Lower leg skin (tissue), 4 donors: ENCODE results near the gene TRMT61B. TPM values are rescaled to one million over a fixed set of nuclear protein-coding genes. Genes with fewer than 3 reads are reported as not detected.
A peak's percentile ranks its signal among the peaks of the same experiment; 100 is the strongest.

ENCODE experiments used
- DNase-seq, 2 donors: peaks; one replicate each; pipeline ENCODE4 v3.0.0-alpha.2; 2019; ENCODE audit warnings: low spot score in 2 of 2
- H3K4me3 ChIP-seq: fragments of 200-600 bp; sonication (generic); 2 replicates; pipeline ENCODE4 v1.5.1; 2017; ENCODE audit warnings: mild to moderate bottlenecking, low read depth; ENCODE audit not compliant: poor library complexity, severe bottlenecking
- CTCF ChIP-seq, 3 donors: fragments of 450-650 bp; IDR thresholded peaks; one replicate each; pipeline ENCODE4 v1.5.1; 2016; ENCODE audit warnings: antibody characterized with exemption in 3 of 3, mild to moderate bottlenecking in 3 of 3, moderate library complexity in 2 of 3
- POLR2A ChIP-seq, 2 donors: fragments of 450-650 bp; IDR thresholded peaks; one replicate each; pipeline ENCODE4 v1.6.1; 2016 to 2017; ENCODE audit warnings: antibody characterized with exemption in 2 of 2, mild to moderate bottlenecking in 1 of 2, moderate library complexity in 1 of 2
- WGBS, 2 donors: methylation state at CpG; one replicate each; pipeline ENCODE4 v1.1.5; 2018; 5-methylcytosine and 5-hydroxymethylcytosine counted together
- intact Hi-C: fragments of 100-400 bp; cut with DNase I; formaldehyde crosslinking; loops from one replicate; pipeline ENCODE4 v1.15.0; 2023; ENCODE audit warnings: low total_unique reads
- total RNA-seq, 4 donors: library from RNA; depleted of rRNA; stranded (reverse); fragments of >200 nt; gene quantifications; one replicate each; pipeline ENCODE4 v1.1.0, GENCODE V29; 2016

Gene TRMT61B
- total RNA-seq = 10 to 100 TPM in 2 of 4 donors, 1 to 10 TPM in 2; 7.9 to 19.9 (median 10.2) TPM

DNA sequence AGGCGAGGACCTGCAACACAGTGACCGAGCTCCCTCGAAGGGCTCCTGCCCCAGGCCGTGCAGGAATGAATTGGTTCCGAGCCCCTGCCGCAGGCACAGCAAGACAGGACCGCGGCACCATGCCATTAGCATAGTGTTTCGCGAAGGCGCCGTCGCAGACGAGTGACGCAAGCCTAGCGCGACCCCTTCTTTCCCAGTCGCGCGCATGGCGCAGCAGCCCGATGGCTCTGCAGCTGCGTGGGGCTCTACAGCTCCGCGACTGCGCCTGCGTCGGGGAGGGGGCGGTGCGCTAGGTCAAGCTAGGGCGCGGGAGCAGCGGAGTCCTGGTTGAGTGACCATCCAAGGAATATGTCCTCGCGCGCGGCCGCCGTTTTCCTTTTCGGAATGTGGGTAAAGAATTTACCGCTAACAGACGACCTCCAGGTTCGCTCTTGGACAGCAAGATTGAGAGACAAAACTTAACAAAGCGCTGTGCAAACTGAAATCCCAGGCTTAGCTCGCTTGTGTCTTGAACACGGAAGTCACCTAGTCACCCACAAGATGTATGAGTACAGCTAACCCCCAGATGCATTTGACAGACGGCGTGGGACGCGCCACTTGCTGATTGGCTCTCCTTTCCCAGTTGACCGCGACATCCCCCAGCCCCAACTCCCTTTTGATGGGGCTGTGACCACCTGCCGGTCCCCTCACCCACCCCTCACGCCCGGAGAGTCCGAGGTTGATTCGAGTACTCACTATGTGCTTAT, at the start of gene TRMT61B:
Gene TRMT61B (minus strand): TSS at position 164 of the 746 bp plus-strand sequence. CDS start 32 bp downstream, at position 132.
- DNase-seq = peak; percentile 94 to 99
- WGBS, 2 donors = 1% methylated on average over 43 to 56 of the region's 57 CpGs
- TF ChIP-seq CTCF (IDR thresholded peaks at IDR 0.05) (no peak), POLR2A (IDR thresholded peaks at IDR 0.05) (no peak)
- H3K4me3 ChIP-seq = peak within 1 kb of the TSS; percentile 98
- intact Hi-C loops = no loop called here

DNA sequence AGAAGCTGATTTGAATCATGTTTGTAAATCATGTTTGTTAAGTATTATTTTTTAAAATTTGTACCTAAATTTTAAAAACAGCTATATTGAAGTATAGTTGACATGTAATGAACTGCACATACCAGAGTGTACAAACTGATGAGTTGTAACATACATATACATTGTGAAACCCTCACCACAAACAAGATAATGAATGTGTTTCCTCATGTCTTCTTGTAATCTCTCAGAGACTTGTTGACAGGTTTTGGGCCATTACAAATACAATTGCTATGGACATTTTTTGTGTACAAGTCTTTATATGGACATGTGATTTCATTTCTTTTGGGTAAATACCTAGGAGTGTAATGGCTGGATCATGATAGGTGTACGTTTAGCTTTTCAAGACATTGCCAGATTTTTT, 45.8 kb upstream of the TRMT61B start:
- WGBS, 2 donors = 82 to 91% methylated on average over 1 of the region's 1 CpG
- DNase-seq = no peak

DNA sequence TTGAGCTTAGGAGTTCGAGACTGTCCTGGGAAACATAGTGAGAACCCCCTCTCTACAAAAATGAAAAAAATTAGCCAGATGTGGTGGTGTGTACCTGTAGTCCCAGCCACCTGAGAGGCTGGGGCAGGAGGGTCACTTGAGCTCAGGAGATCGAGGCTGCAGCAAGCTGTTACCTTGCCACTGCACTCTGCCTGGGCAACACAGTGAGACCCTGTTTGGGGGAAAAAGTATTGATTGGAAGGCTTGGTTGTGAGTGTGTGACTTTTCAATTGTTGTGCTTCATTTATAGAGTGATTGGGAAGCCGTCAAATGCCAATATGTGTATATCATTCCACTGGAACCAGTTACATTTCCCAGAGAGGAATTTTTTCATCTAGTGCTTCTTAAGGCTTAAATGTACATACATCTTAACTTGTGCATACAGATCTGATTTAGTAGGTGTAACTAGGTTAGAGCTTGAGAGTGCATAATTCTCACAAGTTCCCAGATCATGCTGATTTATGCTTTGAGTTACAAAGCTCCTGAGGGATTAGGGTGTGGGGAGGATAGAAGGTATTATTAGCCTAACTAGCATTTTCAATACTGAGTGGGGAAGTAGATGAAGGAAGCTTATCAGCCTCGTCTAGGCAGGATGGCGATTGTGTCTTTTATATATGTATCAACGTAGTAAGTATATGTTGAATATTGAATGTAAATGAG, 39.7 kb upstream of the TRMT61B start:
- no peak for DNase-seq
- TF ChIP-seq CTCF (IDR thresholded peaks at IDR 0.05) = no peak
- TF ChIP-seq POLR2A (IDR thresholded peaks at IDR 0.05) = no peak
- no peak overlapping the region for H3K4me3 ChIP-seq
- 85% methylated on average over 6 of the region's 6 CpGs for WGBS, 2 donors
- intact Hi-C loops = no loop called here

More for the DNA sequence above, 45.8 kb upstream of the TRMT61B start:
- no peak for TF ChIP-seq POLR2A (IDR thresholded peaks at IDR 0.05)
- TF ChIP-seq CTCF (IDR thresholded peaks at IDR 0.05) = no peak
- no peak overlapping the region for H3K4me3 ChIP-seq
- intact Hi-C loops = no loop called here

GRCh38 chr2:28908172-28908571, 38.1 kb upstream of the TRMT61B start:
- intact Hi-C loops = no loop called here
- TF ChIP-seq POLR2A (IDR thresholded peaks at IDR 0.05) (no peak), CTCF (IDR thresholded peaks at IDR 0.05) (no peak)
- DNase-seq = no peak
- WGBS, 2 donors = 0% methylated on average over 1 of the region's 1 CpG
- H3K4me3 ChIP-seq = no peak overlapping the region

- 90 to 91% methylated on average over 2 of the region's 2 CpGs for WGBS, 2 donors
- H3K4me3 ChIP-seq = no peak overlapping the region
- intact Hi-C loops = no loop called here
- no peak for DNase-seq
- TF ChIP-seq CTCF (IDR thresholded peaks at IDR 0.05) (no peak), POLR2A (IDR thresholded peaks at IDR 0.05) (no peak)
These were observed 36.7 kb upstream of the TRMT61B start for GRCh38 chr2:28906821-28907220.
